Vagina (tissue), 2 donors: Measurements from ENCODE around the gene TOMT.

Source experiments
- CTCF ChIP-seq, 3 experiments: fragments of 450-650 bp in 2 of 3; fragments of 200-600 bp in 1 of 3; sonication (generic) in 1 of 3; IDR thresholded peaks; one replicate each; pipeline ENCODE4 v1.5.1; 2017 to 2019; ENCODE audit warnings: antibody characterized with exemption in 3 of 3, mild to moderate bottlenecking in 2 of 3, moderate library complexity in 2 of 3
- POLR2A ChIP-seq, 2 donors: fragments of 450-650 bp; IDR thresholded peaks; one replicate each; pipeline ENCODE4 v1.6.1; 2017; ENCODE audit warnings: antibody characterized with exemption in 2 of 2, mild to moderate bottlenecking in 2 of 2, moderate library complexity in 2 of 2

GRCh38 chr11:72125956-72126355 lies 20.2 kb downstream of the TOMT start:
- TF ChIP-seq CTCF (IDR thresholded peaks at IDR 0.05): no peak
- TF ChIP-seq POLR2A (IDR thresholded peaks at IDR 0.05): no peak
